Brain microvascular endothelial cell (primary cell): ENCODE measurements around the gene GCNT2.

Experiments
- DNase-seq: peaks from one replicate; pipeline ENCODE4 v3.0.0-alpha.2; 2020
- H3K27ac ChIP-seq: fragments of 250-450 bp; sonication (Bioruptor Pico); 2 replicates; pipeline ENCODE4 v1.5.1; 2020; ENCODE audit warnings: mild to moderate bottlenecking, moderate library complexity
- H3K27me3 ChIP-seq: fragments of 250-450 bp; sonication (Bioruptor Pico); replicated peaks from 2 replicates; pipeline ENCODE4 v1.5.1; 2020; ENCODE audit warnings: mild to moderate bottlenecking
- H3K36me3 ChIP-seq: fragments of 250-450 bp; sonication (Bioruptor Pico); replicated peaks from 2 replicates; pipeline ENCODE4 v1.5.1; 2020; ENCODE audit warnings: mild to moderate bottlenecking
- H3K4me3 ChIP-seq: 2 replicates; pipeline ENCODE4 v1.5.1; 2011; ENCODE audit warnings: low read depth, mild to moderate bottlenecking, control low read depth, low read length, moderate library complexity
- CTCF ChIP-seq: IDR thresholded peaks from 2 replicates; pipeline ENCODE4 v1.5.1; 2011; ENCODE audit warnings: low read depth, mild to moderate bottlenecking, moderate library complexity, low read length, control low read depth, inconsistent platforms; ENCODE audit errors: missing control alignments
- in situ Hi-C: cut with HindIII; loops from 2 replicates; pipeline ENCODE4 v1.10.0; 2017; ENCODE audit warnings: low sequenced_read_pairs, low pct_ligation_motif_present

The GCNT2 gene

GRCh38 chr6:10587656-10588406 is 66.7 kb downstream of the GCNT2 start:
- in situ Hi-C loops: no loop called here
- no peak for DNase-seq
- Histone ChIP-seq H3K36me3 (no peaks in the 10 kb centered on the region), H3K27me3 (no peaks in the 10 kb centered on the region), H3K27ac (no peak overlapping the region), H3K4me3 (no peak overlapping the region)
- no peak for TF ChIP-seq CTCF

- no peak for DNase-seq
- Histone ChIP-seq H3K27ac (no peak overlapping the region), H3K27me3 (no peaks in the 10 kb centered on the region), H3K4me3 (no peak overlapping the region), H3K36me3 (no peaks in the 10 kb centered on the region)
- no peak for TF ChIP-seq CTCF
- in situ Hi-C loops: no loop called here
Measured at GRCh38 chr6:10588562-10589428, 67.6 kb downstream of the GCNT2 start.

DNA sequence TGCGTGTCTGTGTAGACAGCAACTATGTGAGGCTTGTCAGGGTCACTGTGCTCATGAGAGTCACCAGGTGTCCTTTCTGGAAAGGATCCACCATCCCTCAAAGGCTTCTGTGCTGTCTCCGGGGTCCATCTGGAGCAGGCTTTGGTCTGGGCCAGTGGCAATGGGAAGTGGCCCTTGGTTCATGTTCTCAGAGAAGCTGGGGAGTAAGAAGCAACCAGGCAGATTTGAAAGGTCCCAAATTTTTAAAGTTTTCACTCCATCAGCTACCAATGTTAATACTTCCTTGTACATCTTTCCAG is 68.2 kb downstream of the GCNT2 start:
- no peak for DNase-seq
- in situ Hi-C loops: no loop called here
- no peak for TF ChIP-seq CTCF
- H3K27ac ChIP-seq: no peak overlapping the region
- no peaks in the 10 kb centered on the region for H3K27me3 ChIP-seq
- no peak overlapping the region for H3K4me3 ChIP-seq
- no peaks in the 10 kb centered on the region for H3K36me3 ChIP-seq

- Histone ChIP-seq H3K27ac (no peak overlapping the region), H3K4me3 (no peak overlapping the region), H3K27me3 (no peaks in the 10 kb centered on the region), H3K36me3 (no peaks in the 10 kb centered on the region)
- in situ Hi-C loops: no loop called here
- no peak for DNase-seq
- no peak for TF ChIP-seq CTCF
Measured at GRCh38 chr6:10589983-10590382, 68.8 kb downstream of the GCNT2 start.

DNA sequence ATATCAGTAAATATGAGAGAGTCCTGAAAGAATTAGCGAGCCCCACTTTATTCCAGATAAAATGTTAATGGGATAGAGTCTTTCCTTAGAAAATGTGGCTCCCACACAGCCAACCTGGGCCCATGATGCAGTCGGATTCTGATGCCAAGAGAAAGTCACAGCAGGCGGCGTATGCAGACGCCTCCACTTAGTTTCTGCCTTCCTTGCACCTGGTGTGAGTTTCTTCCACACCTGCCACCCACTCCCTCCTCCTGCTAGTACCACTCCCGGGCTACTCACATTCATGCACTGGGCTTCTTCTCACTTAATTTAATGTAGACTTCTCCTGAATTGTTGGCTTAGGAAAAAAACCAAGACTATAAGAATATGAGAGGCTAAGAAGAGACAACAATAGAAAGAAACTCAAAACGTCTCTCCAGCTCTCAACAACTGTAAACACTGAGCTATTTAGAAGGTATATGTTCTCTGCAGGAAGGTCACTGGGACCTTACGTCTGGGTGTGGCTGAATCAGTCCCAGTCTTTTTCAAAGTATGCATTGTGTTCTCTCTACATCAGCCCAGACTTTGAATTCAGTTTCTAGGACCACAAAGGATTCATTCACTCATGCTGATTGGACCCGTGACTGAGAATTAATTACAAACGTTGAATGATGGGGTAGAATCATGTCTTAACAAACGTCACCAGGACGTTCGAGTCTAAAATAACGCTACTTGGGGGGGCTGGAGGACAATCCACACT is 70.4 kb downstream of the GCNT2 start:
- no peak for DNase-seq
- Histone ChIP-seq H3K27ac (no peak overlapping the region), H3K27me3 (no peaks in the 10 kb centered on the region), H3K4me3 (no peak overlapping the region), H3K36me3 (no peaks in the 10 kb centered on the region)
- no peak for TF ChIP-seq CTCF
- in situ Hi-C loops: no loop called here
